IPS-18a (cell line): Measurements from ENCODE around the gene HAAO.

ENCODE experiments used
- H3K27ac ChIP-seq: one replicate; pipeline ENCODE4 v1.5.1; 2013; ENCODE audit warnings: low read length
- H3K27me3 ChIP-seq: one replicate; pipeline ENCODE4 v1.6.1; 2013; ENCODE audit warnings: mild to moderate bottlenecking, low read length; ENCODE audit not compliant: control insufficient read depth, insufficient read depth
- H3K36me3 ChIP-seq: one replicate; pipeline ENCODE4 v1.6.1; 2013; ENCODE audit warnings: low read depth, low read length; ENCODE audit not compliant: control insufficient read depth
- H3K4me1 ChIP-seq: one replicate; pipeline ENCODE4 v1.6.1; 2013; ENCODE audit warnings: low read depth, low read length; ENCODE audit not compliant: control insufficient read depth
- H3K4me3 ChIP-seq: one replicate; pipeline ENCODE4 v1.5.1; 2013; ENCODE audit warnings: low read length
- H3K9ac ChIP-seq: one replicate; pipeline ENCODE4 v1.6.1; 2013; ENCODE audit warnings: mild to moderate bottlenecking, low read length, moderate library complexity
- H3K9me3 ChIP-seq: one replicate; pipeline ENCODE4 v1.6.1; 2013; ENCODE audit warnings: low read depth, low read length; ENCODE audit not compliant: control insufficient read depth

The HAAO gene

GRCh38 chr2:42829671-42830440 is 37.5 kb upstream of the HAAO start:
- no peak overlapping the region for H3K4me3 ChIP-seq
- H3K27me3 ChIP-seq: peaks cover 6% of the 10 kb centered on the region
- H3K36me3 ChIP-seq: no peaks in the 10 kb centered on the region
- no peak overlapping the region for H3K9ac ChIP-seq
- H3K27ac ChIP-seq: no peak overlapping the region
- no peaks in the 10 kb centered on the region for H3K9me3 ChIP-seq
- no peaks in the 10 kb centered on the region for H3K4me1 ChIP-seq

DNA sequence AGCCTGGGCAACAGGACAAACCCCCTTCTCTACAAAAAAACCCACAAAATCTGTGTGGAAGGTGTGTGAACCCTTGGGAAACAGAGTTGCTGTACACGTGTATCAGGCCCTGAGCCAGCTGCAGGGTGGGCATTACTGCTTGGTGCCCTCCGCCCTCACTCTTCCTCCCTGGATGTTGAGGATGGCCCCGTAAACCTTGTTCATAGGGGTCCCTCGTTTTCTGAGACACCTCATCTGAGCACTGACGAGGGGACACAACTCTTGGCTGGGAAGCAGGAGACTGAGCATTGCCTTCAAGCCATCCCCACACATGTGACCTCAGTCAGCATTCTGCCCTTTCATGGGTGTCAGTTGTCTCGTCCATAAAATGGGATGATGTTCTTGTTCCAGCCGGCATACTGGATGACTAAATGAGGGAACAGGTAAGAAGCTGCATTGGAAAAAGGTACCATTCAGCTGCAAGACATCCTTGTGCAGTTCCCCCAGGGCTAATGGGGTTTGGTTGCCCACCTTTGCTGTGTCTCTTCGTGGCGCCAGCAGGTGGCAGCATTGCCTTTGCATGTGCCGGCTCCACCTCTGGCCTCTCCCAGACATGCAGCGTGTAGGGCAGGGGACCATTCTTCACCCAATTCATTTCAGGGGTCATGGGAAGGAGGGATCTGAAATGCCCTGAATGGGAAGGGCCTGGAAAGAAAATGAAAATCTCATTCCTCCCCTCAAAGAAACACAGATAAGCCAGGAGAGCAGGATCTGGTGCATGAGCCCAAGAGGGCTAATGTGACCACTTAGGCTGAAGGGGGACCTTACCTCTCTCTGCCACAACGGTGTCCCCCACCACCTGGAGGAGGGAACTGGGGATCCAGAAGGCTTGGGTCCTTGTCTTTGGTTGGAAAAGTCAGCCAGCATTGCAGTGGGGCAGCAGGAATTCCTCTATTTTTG is 36.4 kb upstream of the HAAO start:
- no peaks in the 10 kb centered on the region for H3K36me3 ChIP-seq
- H3K27ac ChIP-seq: no peak overlapping the region
- H3K4me3 ChIP-seq: no peak overlapping the region
- H3K27me3 ChIP-seq: peaks cover 6% of the 10 kb centered on the region
- H3K9ac ChIP-seq: no peak overlapping the region
- H3K4me1 ChIP-seq: no peaks in the 10 kb centered on the region
- H3K9me3 ChIP-seq: no peaks in the 10 kb centered on the region

GRCh38 chr2:42827647-42828486 is 35.5 kb upstream of the HAAO start:
- Histone ChIP-seq H3K9ac (no peak overlapping the region), H3K36me3 (no peaks in the 10 kb centered on the region), H3K27me3 (peaks cover 6% of the 10 kb centered on the region), H3K27ac (no peak overlapping the region), H3K4me3 (peak overlapping the region; percentile 42), H3K9me3 (no peaks in the 10 kb centered on the region), H3K4me1 (no peaks in the 10 kb centered on the region)

DNA sequence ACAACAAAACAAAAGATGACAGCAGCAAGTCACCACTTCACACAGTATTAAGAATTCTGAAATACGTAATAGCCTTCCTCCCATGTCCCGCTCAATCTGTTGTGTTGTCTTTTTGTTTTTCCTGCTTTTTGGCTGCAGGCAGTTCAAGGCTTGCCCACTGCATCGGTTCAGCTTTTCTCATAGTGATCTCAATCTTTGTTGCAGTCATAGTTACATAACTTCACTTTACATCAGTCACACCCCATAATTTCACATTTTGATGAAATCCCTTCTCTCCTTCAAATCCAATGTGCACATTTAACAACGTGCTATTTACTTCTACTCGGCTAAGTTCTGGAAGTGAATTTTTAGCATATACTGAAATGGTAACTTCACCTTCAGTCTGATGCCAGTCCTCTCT is 33.8 kb upstream of the HAAO start:
- Histone ChIP-seq H3K4me1 (no peaks in the 10 kb centered on the region), H3K4me3 (no peak overlapping the region), H3K9me3 (no peaks in the 10 kb centered on the region), H3K27ac (no peak overlapping the region), H3K9ac (no peak overlapping the region), H3K27me3 (peaks cover 6% of the 10 kb centered on the region), H3K36me3 (no peaks in the 10 kb centered on the region)

GRCh38 chr2:42824454-42824807 is 32.0 kb upstream of the HAAO start:
- H3K27me3 ChIP-seq: peaks cover 6% of the 10 kb centered on the region
- no peaks in the 10 kb centered on the region for H3K36me3 ChIP-seq
- no peak overlapping the region for H3K27ac ChIP-seq
- H3K9ac ChIP-seq: no peak overlapping the region
- no peaks in the 10 kb centered on the region for H3K4me1 ChIP-seq
- no peaks in the 10 kb centered on the region for H3K9me3 ChIP-seq
- no peak overlapping the region for H3K4me3 ChIP-seq

GRCh38 chr2:42823744-42824453 is 31.5 kb upstream of the HAAO start:
- Histone ChIP-seq H3K9ac (no peak overlapping the region), H3K36me3 (no peaks in the 10 kb centered on the region), H3K9me3 (no peaks in the 10 kb centered on the region), H3K4me3 (no peak overlapping the region), H3K27ac (no peak overlapping the region), H3K4me1 (no peaks in the 10 kb centered on the region), H3K27me3 (peaks cover 6% of the 10 kb centered on the region)

DNA sequence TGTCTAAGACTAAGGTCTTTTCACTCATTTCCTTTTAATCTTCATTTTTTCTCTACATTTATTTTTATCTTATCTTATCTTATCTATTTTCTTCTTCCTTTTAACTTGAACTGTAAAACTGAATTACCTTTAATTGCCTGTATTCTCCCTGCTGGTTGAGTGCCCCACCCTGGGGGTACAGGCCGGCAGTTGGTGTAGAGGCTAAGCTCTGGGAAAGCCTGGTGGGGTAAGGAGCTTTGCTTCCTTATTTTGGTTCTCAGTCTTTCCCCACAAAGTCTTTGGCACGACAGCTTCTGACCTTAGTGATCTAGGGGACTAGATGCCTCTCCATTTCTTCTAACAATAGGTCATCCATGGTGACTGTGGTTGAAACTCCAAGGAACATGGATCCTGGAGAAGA is 26.8 kb upstream of the HAAO start:
- Histone ChIP-seq H3K4me3 (no peak overlapping the region), H3K9ac (no peak overlapping the region)

DNA sequence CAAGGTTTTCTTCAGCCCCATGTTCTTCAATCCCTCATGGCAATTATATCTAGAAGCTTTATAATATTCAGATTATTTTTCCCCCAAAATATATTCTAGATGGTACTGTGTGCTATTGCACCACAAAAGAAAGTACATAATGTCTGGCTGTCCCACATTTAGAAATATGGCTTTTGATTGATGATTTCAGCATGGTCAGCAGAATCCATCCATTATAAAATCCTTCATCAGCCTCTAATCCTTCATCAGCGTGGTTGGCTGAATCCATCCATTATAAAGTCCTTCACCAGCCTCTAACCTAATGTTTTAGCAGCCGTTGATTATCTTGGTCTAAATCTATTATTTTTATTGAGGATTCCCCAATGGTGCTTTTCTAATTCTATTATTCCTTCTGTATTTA is 23.3 kb upstream of the HAAO start:
- Histone ChIP-seq H3K9me3 (no peaks in the 10 kb centered on the region), H3K9ac (no peak overlapping the region), H3K27ac (no peak overlapping the region), H3K27me3 (no peaks in the 10 kb centered on the region), H3K4me3 (no peak overlapping the region), H3K36me3 (no peaks in the 10 kb centered on the region), H3K4me1 (peaks cover 4% of the 10 kb centered on the region)

More for the DNA sequence above, 26.8 kb upstream of the HAAO start:
- Histone ChIP-seq H3K36me3 (no peaks in the 10 kb centered on the region), H3K9me3 (no peaks in the 10 kb centered on the region), H3K27me3 (no peaks in the 10 kb centered on the region), H3K4me1 (peaks cover 4% of the 10 kb centered on the region), H3K27ac (no peak overlapping the region)

- Histone ChIP-seq H3K4me3 (no peak overlapping the region), H3K36me3 (no peaks in the 10 kb centered on the region), H3K9me3 (no peaks in the 10 kb centered on the region), H3K27ac (no peak overlapping the region), H3K9ac (no peak overlapping the region), H3K4me1 (peaks cover 4% of the 10 kb centered on the region), H3K27me3 (peaks cover 5% of the 10 kb centered on the region)
Observed at GRCh38 chr2:42813763-42814162, 21.4 kb upstream of the HAAO start.

GRCh38 chr2:42812899-42813479 is 20.6 kb upstream of the HAAO start:
- H3K27ac ChIP-seq: no peak overlapping the region
- no peak overlapping the region for H3K9ac ChIP-seq
- no peak overlapping the region for H3K4me3 ChIP-seq
- peaks cover 4% of the 10 kb centered on the region for H3K4me1 ChIP-seq
- peaks cover 11% of the 10 kb centered on the region for H3K27me3 ChIP-seq
- H3K36me3 ChIP-seq: no peaks in the 10 kb centered on the region
- no peaks in the 10 kb centered on the region for H3K9me3 ChIP-seq
